NCI-H748 treated with DMSO at 0.1 percent for 48 hours (cell line): ENCODE data around the gene FARS2.
"Not testable (repeated sequence)": the region's sequence is repeated elsewhere in the genome, so short reads cannot be mapped to it uniquely, and the experiment has no call there.

Experiments used
- DNase-seq: peaks from one replicate; lab custom pipeline; 2025; lab: John Stamatoyannopoulos, UW

The FARS2 gene

DNA sequence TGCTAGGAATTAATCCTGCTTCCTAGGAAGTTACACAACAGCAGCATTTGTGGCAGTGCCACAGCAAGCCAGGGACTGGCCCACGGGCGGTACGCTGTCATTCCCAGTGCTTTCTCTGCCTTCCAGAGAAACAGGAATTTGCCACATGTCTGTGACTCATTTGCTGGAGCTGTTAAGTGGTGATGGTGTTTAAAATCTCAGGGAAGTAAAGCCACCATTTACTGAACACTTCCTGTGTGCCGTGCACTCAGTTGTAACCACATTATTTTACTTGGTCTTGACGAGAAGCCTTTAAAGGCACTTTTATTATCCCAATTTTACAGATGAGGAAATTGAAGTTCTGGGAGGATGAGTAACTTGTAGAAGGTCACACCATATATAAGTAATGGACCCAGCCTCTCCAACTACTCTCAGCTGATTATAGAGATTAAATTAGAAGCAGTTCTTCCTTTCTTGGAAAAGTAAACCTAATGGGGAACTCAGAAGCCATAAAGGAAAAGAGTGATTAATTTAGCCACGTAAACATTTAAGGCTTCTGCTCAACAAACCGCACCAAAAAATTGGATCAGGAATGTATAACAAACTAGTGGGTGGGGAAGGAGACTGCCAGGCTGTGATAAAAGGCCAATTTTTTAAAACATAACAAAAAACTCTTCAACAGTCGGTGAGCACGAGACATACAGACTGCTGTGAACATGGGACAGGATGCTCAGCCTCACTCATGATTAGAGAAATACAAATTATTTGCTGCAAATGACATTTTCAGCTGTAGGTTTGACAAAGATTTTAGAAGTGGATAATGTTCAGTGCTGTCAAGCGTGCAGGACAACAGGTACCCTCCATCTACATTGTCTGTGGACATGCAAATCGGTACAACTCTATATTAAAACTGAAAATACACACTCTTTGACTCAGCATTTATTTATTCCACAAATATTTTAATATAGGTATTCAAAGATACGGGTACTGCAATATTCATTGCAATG, 434.2 kb downstream of the FARS2 start:
- DNase-seq, result no peak

DNA sequence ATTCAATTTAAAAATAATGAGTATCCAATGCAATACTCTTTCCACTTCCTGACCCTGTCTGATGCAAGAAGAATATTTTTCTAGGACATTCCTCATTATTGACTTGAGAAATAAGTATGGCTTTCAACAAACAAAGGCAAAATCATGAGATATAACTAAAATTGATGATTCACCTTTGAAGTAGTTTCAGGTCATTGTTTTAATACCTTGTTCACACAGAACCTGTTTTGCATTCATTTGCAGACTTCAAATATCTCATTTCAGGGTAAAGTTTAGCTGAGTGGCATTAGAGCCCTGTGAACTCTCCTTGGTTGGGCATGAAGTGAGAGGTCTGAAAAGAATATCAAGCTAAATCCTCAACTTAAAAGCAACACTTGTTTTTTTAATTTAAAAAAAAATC, 436.2 kb downstream of the FARS2 start:
- DNase-seq, result no peak

GRCh38 chr6:5698318-5698717, 437.0 kb downstream of the FARS2 start:
- no peak for DNase-seq

DNA sequence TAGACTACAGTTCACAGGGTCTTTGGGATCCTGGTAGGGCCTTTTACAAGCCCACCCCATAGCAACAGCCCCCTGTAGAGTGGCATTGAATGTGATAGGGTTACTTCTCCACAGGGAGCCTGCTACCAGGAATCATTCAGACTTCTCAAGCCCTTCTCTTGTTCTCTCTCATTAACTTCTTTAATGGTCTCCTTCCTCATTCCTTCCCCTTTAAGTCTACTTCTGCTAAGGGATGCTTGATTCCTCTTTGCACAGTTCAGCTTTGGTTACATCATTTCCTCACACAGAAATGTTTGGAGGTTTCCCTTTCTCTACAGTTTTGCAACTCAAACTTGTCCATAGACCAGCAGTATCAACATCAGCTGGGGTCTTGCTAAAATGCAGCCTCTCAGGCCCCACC, 437.8 kb downstream of the FARS2 start:
- not testable (repeated sequence) for DNase-seq

DNA sequence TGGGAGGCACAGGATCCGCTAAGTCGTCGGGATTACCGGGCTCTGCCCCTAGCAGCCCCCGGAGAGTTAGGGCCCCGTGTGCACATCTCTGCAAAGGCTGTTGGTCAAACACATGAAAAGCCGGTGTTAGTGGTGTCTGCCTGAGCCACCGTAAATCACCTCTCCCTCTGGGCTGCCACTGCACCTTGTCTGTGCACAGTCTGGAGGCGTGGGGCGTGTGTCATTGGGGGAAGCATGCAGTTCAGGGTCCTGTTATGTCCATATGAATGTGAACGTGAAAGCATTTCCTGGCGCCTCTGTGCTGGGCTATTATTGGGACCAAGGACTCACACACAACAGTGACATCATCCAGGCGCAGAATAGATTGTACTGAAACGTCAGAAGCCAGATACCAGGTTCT, 439.9 kb downstream of the FARS2 start:
- DNase-seq, result no peak

DNA sequence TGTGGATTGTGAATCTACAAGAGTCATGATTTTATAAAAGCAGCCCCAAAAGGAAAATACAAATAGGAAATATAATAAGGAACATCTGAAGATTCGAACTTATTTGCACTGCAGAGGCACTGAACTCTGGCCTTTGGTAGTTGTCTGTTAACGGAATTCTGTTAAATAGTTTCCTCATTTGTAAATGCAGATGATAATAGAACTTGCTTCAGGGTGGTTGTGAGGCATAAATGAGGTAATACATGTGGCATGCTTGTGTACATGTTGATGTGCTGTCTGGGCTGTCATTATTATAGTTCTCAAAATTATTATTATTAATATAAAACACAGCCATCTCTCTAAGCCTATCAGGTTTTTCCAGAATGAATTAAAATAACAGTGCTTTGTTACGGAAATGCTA, 443.4 kb downstream of the FARS2 start:
- no peak for DNase-seq

GRCh38 chr6:5705252-5705651, 443.9 kb downstream of the FARS2 start:
- DNase-seq, result no peak

GRCh38 chr6:5706124-5707033, 445.1 kb downstream of the FARS2 start:
- no peak for DNase-seq

DNA sequence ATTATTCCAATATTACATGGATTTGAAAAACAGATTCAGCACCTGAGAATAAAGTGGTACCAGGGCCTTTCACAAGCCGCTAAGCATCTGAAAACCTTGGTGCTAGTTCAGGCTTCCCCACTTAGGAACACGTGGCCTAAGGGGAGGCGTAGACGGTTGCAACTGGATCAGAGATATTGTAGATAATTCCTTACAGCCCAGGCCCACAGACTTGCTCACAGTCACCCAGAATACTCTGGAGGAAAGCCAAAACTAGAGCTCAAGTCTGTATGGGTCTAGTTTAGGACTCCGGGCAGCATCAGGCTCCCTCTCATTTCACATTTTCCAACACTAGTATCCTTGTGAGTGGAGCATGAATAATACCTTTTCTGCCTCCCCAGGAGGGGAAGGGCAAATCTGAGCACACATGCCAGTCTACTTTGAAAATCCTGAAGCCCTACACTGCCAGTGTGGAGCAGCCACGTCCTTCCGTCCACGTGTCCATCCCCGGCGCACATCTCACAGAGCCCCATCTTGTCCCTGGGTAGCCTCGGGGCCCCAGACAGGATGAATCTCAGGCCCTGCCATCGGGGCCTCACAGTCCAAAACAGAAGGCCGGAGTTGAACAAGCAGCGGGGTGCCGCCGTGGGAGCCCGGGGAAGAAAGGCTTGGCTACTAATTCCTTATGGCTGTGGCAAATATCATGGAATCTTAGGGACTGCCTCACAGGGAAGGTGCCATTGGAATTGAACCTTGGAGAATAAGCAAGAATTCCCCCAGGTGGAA, 446.1 kb downstream of the FARS2 start:
- no peak for DNase-seq

GRCh38 chr6:5710516-5710915, 449.2 kb downstream of the FARS2 start:
- DNase-seq, result no peak

GRCh38 chr6:5710936-5711335, 449.6 kb downstream of the FARS2 start:
- no peak for DNase-seq

GRCh38 chr6:5712349-5713215, 451.3 kb downstream of the FARS2 start:
- DNase-seq, result no peak

DNA sequence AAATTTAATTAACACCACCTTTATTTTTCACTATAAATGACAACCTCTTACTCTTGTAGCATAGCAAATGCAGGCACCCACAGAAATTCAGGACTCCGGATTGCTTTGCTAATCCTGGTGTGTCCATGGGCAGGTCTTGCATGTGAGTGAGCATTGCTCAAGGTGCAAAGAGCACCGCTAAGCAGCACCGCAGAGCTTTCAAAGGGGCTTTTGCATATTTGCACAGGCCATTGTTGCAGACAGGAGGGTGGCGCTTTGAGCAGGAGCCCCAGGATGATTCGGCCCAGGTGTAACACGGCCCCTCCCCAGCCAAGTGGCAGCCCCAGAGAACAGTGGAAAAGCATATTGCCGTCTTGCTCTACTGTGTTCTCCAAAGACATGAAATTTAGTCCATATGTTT, 452.2 kb downstream of the FARS2 start:
- DNase-seq, result no peak

DNA sequence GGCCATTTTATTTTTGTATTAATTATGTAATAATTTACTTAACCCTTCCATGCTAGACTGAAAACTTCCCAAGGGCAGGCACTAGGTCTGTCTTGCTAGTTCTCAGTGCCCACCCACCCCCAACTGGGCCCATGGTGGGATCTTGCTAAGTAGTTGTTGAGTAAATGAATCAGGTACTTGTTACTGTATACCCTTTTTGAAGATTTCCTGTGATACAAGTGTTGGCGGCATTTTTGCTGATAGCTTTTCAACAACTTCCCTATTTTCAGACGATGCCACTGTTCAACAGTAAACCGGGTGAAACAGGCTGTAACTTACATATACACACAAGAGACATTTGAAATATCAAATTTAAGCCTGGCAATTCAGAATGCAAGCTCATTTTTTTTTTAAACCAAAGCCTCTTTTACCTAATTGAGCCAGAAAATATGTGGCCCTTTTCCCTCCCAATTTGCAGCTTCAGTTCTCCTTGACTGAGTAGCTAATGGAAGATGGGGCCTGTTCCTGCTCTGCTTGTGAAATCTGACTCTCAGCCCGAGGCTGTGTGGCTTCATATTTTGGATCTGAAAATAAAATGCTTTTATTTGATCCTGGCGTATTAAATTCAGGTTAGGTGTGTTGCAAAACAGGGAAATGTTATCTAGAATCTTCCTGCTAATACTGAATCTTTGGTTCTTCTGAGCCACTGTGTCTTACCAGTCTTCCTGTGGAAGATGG, 457.1 kb downstream of the FARS2 start:
- no peak for DNase-seq

- DNase-seq, result no peak
Observed at GRCh38 chr6:5723841-5724691, 462.8 kb downstream of the FARS2 start.

GRCh38 chr6:5724911-5725310, 463.6 kb downstream of the FARS2 start:
- no peak for DNase-seq

DNA sequence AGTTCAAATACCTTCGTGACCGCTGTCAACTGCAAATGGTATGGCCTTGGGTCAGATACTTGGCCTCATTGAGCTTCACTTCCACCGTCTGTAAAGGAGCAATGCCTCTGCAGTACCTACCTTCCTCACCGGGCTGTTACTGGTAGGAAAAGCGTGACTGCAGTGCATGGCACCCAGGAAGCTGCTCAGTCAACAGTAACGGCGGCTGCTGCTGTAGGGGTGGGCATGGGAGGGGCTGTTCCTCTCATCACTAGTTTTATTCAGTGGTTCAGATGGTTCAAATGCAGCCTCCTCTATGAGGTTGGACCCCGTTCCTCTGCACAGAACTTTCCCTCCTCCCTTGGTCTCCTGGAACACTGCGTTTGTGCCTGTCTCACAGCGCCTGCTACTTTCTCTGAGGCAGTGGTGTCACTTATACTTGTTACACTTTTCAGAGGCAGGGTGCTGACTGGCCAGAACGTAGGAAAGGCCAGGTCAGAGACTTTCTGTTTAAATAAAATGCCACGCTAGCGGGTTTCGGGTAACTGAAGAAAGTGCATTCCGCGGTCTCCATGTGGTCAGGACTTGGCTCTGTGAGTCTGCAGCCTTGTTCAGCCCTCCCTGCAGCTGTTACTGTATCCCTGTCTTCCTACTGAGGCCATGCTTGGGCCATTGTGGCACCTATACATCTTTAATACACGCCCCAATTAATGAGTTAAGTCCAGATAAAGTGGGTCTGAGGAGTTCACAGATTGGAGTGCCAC, 465.8 kb downstream of the FARS2 start:
- DNase-seq, result no peak

- no peak for DNase-seq
Observed at GRCh38 chr6:5728351-5729079, 467.2 kb downstream of the FARS2 start.
